Measurements from ENCODE around the gene PTPN6. TPM values are rescaled to one million over a fixed set of nuclear protein-coding genes. Genes with fewer than 3 reads are reported as not detected.

The PTPN6 gene
- total and polyA plus RNA-seq, 2 donors (not counting 1 experiment from before 2014, with no cell fraction given), result 0.06 TPM; not detected in 1

DNA sequence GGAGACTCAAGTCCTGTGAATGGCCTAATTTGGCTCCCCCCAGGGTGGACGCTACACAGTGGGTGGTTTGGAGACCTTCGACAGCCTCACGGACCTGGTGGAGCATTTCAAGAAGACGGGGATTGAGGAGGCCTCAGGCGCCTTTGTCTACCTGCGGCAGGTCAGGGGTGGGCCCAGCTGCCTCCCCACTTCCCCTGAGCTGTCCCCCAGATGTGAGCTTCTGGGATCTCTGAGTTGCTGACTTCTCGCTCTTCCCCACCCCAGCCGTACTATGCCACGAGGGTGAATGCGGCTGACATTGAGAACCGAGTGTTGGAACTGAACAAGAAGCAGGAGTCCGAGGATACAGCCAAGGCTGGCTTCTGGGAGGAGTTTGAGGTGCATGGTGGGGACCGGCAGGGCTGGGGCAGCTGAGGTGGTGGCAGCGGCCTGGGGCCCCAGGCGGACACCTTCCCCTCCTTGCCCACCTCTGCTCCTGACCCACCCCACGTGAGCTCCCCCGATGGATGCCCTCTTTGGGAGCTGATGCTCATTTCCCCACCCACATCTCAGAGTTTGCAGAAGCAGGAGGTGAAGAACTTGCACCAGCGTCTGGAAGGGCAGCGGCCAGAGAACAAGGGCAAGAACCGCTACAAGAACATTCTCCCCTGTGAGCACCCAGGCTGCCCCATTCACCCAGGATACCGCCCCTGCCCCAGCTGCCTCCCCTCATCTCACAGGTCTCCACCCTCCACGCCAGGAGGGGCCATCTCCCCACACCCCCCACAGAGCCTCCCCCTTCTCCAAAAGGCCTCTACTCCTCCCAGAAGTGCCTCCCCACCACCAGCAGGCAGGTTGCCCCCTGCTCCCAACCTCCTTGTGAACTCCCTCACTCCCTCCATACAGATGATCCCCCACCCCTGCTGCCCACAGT is 4.2 kb downstream of the PTPN6 start:
- H2AFZ ChIP-seq (ENCODE audit: low read length), result no peak overlapping the region
- H3K36me3 ChIP-seq (ENCODE audit: control insufficient read depth, insufficient read depth, low read length), result no peaks in the 10 kb centered on the region
- H3K4me2 ChIP-seq (ENCODE audit: extremely low read depth, insufficient read depth, low read length), result no peak overlapping the region
- no peak overlapping the region for H3K9ac ChIP-seq (ENCODE audit: insufficient read depth, low read length)
- H3K4me3 ChIP-seq (replicated peaks in 1 of 4; ENCODE audit: control extremely low read depth in 1 of 4, insufficient read depth in 1 of 4, low read depth in 3 of 4, low read length in 4 of 4), result no peak overlapping the region
- no peaks in the 10 kb centered on the region for H3K9me3 ChIP-seq (ENCODE audit: control insufficient read depth, insufficient read depth, low read depth, low read length)
- no peaks in the 10 kb centered on the region for H3K4me1 ChIP-seq (ENCODE audit: control insufficient read depth, extremely low read depth, insufficient read depth, low read length)
- no peaks in the 10 kb centered on the region for H4K20me1 ChIP-seq (ENCODE audit: control insufficient read depth, extremely low read depth, insufficient read depth, low read length)
- H3K27ac ChIP-seq (ENCODE audit: insufficient read depth, low read length), result no peak overlapping the region
- no peaks in the 10 kb centered on the region for H3K27me3 ChIP-seq (ENCODE audit: control insufficient read depth, insufficient read depth, low read length)
- DNase-seq (ENCODE audit: low read depth in 2 of 2), result no peak
- TF ChIP-seq, protein P1, sequence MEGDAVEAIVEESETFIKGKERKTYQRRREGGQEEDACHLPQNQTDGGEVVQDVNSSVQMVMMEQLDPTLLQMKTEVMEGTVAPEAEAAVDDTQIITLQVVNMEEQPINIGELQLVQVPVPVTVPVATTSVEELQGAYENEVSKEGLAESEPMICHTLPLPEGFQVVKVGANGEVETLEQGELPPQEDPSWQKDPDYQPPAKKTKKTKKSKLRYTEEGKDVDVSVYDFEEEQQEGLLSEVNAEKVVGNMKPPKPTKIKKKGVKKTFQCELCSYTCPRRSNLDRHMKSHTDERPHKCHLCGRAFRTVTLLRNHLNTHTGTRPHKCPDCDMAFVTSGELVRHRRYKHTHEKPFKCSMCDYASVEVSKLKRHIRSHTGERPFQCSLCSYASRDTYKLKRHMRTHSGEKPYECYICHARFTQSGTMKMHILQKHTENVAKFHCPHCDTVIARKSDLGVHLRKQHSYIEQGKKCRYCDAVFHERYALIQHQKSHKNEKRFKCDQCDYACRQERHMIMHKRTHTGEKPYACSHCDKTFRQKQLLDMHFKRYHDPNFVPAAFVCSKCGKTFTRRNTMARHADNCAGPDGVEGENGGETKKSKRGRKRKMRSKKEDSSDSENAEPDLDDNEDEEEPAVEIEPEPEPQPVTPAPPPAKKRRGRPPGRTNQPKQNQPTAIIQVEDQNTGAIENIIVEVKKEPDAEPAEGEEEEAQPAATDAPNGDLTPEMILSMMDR (conservative IDR thresholded peaks at IDR 0.05 in 1 of 2, IDR thresholded peaks at IDR 0.05 in 1 of 2; ENCODE audit: low read depth in 1 of 2, low read length in 2 of 2), result no peak
- no peaks in the 10 kb centered on the region for H3K79me2 ChIP-seq (ENCODE audit: control insufficient read depth, insufficient read depth, low read length)

DNA sequence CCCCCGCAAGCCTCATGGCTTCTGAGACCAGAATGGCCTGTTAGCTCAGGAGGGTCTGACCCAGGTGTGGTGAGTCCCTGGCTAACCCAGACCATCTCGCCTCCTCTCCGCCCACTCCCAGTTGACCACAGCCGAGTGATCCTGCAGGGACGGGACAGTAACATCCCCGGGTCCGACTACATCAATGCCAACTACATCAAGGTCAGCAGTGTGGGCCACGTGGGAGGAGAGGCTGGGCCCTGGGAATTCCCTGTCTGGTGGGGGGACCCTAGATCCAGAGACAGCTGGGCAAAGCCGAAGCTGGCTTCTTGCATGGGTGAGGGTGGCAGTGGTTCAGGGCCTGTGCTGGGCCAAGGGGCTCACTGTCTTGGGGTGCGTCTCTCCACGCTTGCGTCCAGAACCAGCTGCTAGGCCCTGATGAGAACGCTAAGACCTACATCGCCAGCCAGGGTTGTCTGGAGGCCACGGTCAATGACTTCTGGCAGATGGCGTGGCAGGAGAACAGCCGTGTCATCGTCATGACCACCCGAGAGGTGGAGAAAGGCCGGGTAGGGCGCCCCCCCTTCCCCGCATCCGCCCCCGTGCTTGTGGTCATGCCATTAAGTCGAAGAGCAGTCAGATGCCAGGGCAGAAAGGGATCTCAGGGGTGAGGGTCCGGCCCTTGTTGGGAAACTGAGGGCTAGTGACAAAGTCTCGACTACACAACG is 5.0 kb downstream of the PTPN6 start:
- no peak overlapping the region for H3K27ac ChIP-seq (ENCODE audit: insufficient read depth, low read length)
- no peaks in the 10 kb centered on the region for H3K4me1 ChIP-seq (ENCODE audit: control insufficient read depth, extremely low read depth, insufficient read depth, low read length)
- H3K4me2 ChIP-seq (ENCODE audit: extremely low read depth, insufficient read depth, low read length), result no peak overlapping the region
- H3K27me3 ChIP-seq (ENCODE audit: control insufficient read depth, insufficient read depth, low read length), result no peaks in the 10 kb centered on the region
- H3K79me2 ChIP-seq (ENCODE audit: control insufficient read depth, insufficient read depth, low read length), result no peaks in the 10 kb centered on the region
- no peaks in the 10 kb centered on the region for H3K9me3 ChIP-seq (ENCODE audit: control insufficient read depth, insufficient read depth, low read depth, low read length)
- H3K9ac ChIP-seq (ENCODE audit: insufficient read depth, low read length), result no peak overlapping the region
- H3K4me3 ChIP-seq (replicated peaks in 1 of 4; ENCODE audit: control extremely low read depth in 1 of 4, insufficient read depth in 1 of 4, low read depth in 3 of 4, low read length in 4 of 4), result no peak overlapping the region
- H2AFZ ChIP-seq (ENCODE audit: low read length), result no peak overlapping the region
- TF ChIP-seq, protein P1 (conservative IDR thresholded peaks at IDR 0.05 in 1 of 2, IDR thresholded peaks at IDR 0.05 in 1 of 2; ENCODE audit: low read depth in 1 of 2, low read length in 2 of 2), result no peak
- no peak for TF ChIP-seq EZH2 (IDR thresholded peaks at IDR 0.05; ENCODE audit: low read length, missing control alignments)
- no peaks in the 10 kb centered on the region for H4K20me1 ChIP-seq (ENCODE audit: control insufficient read depth, extremely low read depth, insufficient read depth, low read length)
- no peaks in the 10 kb centered on the region for H3K36me3 ChIP-seq (ENCODE audit: control insufficient read depth, insufficient read depth, low read length)
- DNase-seq (ENCODE audit: low read depth in 2 of 2), result no peak

DNA sequence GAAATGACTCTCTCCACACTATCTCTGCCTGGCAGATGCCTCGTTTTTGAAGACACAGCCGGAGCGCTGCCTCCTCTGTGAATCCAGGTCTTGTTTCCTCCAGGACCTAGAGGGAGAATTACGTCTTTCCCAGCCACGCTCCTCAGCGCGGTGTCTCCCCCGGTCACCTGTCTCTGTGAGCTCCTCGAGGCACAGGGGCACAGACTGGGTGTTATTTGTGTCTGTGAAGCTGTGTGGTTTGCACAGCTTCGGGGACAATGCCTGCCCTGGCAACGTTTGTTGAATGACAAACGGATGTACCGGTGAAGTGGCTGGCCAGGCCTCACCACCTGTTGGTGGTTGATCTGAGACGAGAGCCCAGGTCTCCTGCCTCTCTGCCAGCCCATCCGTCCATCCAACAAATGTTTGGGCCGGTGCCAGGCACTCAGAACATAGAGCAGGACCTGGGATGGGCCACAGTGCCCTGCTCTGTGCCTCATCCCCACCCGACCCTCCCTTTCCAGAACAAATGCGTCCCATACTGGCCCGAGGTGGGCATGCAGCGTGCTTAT is 6.1 kb downstream of the PTPN6 start:
- H3K4me3 ChIP-seq (replicated peaks in 1 of 4; ENCODE audit: control extremely low read depth in 1 of 4, insufficient read depth in 1 of 4, low read depth in 3 of 4, low read length in 4 of 4), result no peak overlapping the region
- no peak overlapping the region for H3K4me2 ChIP-seq (ENCODE audit: extremely low read depth, insufficient read depth, low read length)
- no peak overlapping the region for H3K9ac ChIP-seq (ENCODE audit: insufficient read depth, low read length)
- H3K36me3 ChIP-seq (ENCODE audit: control insufficient read depth, insufficient read depth, low read length), result no peaks in the 10 kb centered on the region
- H4K20me1 ChIP-seq (ENCODE audit: control insufficient read depth, extremely low read depth, insufficient read depth, low read length), result no peaks in the 10 kb centered on the region
- TF ChIP-seq, protein P1 (conservative IDR thresholded peaks at IDR 0.05 in 1 of 2, IDR thresholded peaks at IDR 0.05 in 1 of 2; ENCODE audit: low read depth in 1 of 2, low read length in 2 of 2), result no peak
- no peak for TF ChIP-seq EZH2 (IDR thresholded peaks at IDR 0.05; ENCODE audit: low read length, missing control alignments)
- H3K79me2 ChIP-seq (ENCODE audit: control insufficient read depth, insufficient read depth, low read length), result no peaks in the 10 kb centered on the region
- H3K4me1 ChIP-seq (ENCODE audit: control insufficient read depth, extremely low read depth, insufficient read depth, low read length), result peaks cover 1% of the 10 kb centered on the region
- no peaks in the 10 kb centered on the region for H3K27me3 ChIP-seq (ENCODE audit: control insufficient read depth, insufficient read depth, low read length)
- DNase-seq (ENCODE audit: low read depth in 2 of 2), result no peak
- no peaks in the 10 kb centered on the region for H3K9me3 ChIP-seq (ENCODE audit: control insufficient read depth, insufficient read depth, low read depth, low read length)
- no peak overlapping the region for H3K27ac ChIP-seq (ENCODE audit: insufficient read depth, low read length)
- no peak overlapping the region for H2AFZ ChIP-seq (ENCODE audit: low read length)

Measured in fibroblast of lung (primary cell).